Measurements from ENCODE around the gene PWWP2B.

Gene PWWP2B

DNA sequence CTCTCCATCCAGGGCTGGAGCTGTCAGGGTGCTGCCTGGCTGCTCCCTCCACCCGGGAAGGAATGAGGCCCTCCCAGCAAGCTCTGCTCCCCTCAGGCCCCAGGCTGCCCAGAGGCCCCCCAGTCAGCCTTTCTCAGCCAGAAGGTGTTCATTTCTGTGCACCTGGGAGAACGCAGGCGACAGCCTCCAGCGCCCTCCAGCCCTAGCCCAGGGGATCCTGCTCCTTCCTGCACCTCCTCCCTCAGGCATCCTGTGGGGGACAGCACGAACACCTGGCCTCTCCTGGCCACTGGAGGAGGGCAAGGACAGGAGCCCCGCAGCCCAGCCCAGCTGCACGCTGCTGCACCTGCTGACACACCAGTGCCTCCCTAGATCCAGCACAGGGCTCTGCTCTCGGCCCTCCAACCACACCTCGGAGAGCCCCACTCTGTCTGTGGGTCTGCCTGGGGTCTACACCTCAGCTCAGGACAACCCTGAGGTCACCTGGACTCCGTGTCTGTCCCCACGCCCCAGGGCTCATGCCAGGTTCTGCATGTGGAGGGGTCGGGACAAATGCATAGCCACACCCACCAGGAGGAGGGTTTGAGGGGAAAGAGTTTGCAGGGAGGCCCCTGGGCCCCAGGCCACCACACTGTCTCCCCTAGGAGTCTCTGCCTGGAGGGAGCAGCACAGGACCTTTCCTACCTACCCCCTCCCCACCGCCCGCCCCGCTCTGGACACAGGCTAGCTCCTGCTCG, 7.4 kb upstream of the PWWP2B start:
- ChIA-PET POLR2A (interaction anchor here (1.1 kb wide), 1 partner anchor 32 kb away, joined by 3 read pairs; no protein-coding TSS in a partner anchor), CTCF (interaction anchor here (0.8 to 1.1 kb wide), 3 partner anchors 12 to 62 kb away, joined by 3 read pairs; no protein-coding TSS in a partner anchor)
- 63% methylated on average over 15 of the region's 16 CpGs for WGBS (ENCODE audit: insufficient coverage)
- Histone ChIP-seq H3K4me3 (ENCODE audit: control insufficient read depth in 1 of 7, extremely low read depth in 1 of 7, insufficient read depth in 4 of 7, low read depth in 2 of 7, low read length in 6 of 7) (no peak overlapping the region), H3K27me3 (replicated peaks in 2 of 5; ENCODE audit: control insufficient read depth in 4 of 5, insufficient read depth in 5 of 5, low read length in 4 of 5) (no peaks in the 10 kb centered on the region), H3K27ac (ENCODE audit: insufficient read depth in 1 of 2, low read depth in 1 of 2, low read length in 2 of 2, poor library complexity in 1 of 2, severe bottlenecking in 2 of 2) (no peak overlapping the region), H3K4me1 (ENCODE audit: control extremely low read depth in 1 of 4, control insufficient read depth in 4 of 4, insufficient read depth in 4 of 4, low read length in 3 of 4) (peaks cover 2 to 61% (median 55%) of the 10 kb centered on the region in 4 experiments), H3K36me3 (ENCODE audit: control insufficient read depth in 4 of 4, insufficient read depth in 4 of 4, low read length in 3 of 4) (no peaks in the 10 kb centered on the region), H3K9me3 (ENCODE audit: control extremely low read depth in 1 of 5, control insufficient read depth in 4 of 5, insufficient read depth in 2 of 5, low read depth in 1 of 5, low read length in 4 of 5) (no peaks in the 10 kb centered on the region)
- no peak for DNase-seq

DNA sequence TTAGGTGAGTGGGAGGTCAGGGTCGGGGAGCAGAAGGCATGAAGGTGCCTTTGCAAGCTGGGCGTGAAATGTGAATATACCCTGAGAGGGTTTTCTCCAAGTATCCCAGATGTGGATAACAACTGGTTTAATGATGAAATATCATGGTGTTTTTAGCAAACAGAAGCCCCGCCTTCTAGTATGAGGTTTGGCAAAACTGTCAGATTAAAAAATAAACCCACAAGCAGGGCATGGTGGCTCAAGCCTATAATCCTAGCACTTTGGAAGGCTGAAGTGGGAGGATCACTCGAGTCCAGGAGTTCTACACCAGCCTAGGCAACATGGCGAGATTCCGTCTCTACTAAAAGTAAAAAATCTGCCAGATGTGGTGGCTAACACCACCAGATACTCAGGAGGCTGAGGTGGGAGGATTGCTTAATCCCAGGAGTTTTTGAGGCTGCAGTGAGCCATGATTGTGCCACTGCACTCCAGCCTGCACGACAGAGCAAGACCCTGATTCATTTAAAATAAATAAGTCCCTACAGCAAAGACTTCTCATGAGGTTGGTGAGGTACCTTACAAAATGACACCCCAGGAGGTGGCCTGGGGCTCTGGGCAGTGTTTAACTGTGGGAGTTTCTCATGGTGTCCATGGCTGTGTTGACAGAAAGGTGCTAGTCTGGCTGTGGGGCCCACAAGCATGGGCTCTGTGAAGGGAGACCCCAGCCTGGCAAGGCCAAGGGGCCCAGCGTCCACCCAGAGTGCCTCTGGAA, 6.7 kb upstream of the PWWP2B start:
- Histone ChIP-seq H3K4me3 (ENCODE audit: control insufficient read depth in 1 of 7, extremely low read depth in 1 of 7, insufficient read depth in 4 of 7, low read depth in 2 of 7, low read length in 6 of 7) (no peak overlapping the region), H3K27ac (ENCODE audit: insufficient read depth in 1 of 2, low read depth in 1 of 2, low read length in 2 of 2, poor library complexity in 1 of 2, severe bottlenecking in 2 of 2) (no peak overlapping the region), H3K27me3 (replicated peaks in 2 of 5; ENCODE audit: control insufficient read depth in 4 of 5, insufficient read depth in 5 of 5, low read length in 4 of 5) (no peaks in the 10 kb centered on the region), H3K36me3 (ENCODE audit: control insufficient read depth in 4 of 4, insufficient read depth in 4 of 4, low read length in 3 of 4) (no peaks in the 10 kb centered on the region), H3K4me1 (ENCODE audit: control extremely low read depth in 1 of 4, control insufficient read depth in 4 of 4, insufficient read depth in 4 of 4, low read length in 3 of 4) (peaks cover 2 to 61% (median 55%) of the 10 kb centered on the region in 4 experiments), H3K9me3 (ENCODE audit: control extremely low read depth in 1 of 5, control insufficient read depth in 4 of 5, insufficient read depth in 2 of 5, low read depth in 1 of 5, low read length in 4 of 5) (no peaks in the 10 kb centered on the region)
- CTCF ChIA-PET: interaction anchor here (0.8 to 1.5 kb wide), 4 partner anchors 18 to 64 kb away, joined by 3 to 8 read pairs (median 3); no protein-coding TSS in a partner anchor
- POLR2A ChIA-PET: no interaction called here
- no peak for DNase-seq
- WGBS (ENCODE audit: insufficient coverage): 90% methylated on average over 7 of the region's 8 CpGs

DNA sequence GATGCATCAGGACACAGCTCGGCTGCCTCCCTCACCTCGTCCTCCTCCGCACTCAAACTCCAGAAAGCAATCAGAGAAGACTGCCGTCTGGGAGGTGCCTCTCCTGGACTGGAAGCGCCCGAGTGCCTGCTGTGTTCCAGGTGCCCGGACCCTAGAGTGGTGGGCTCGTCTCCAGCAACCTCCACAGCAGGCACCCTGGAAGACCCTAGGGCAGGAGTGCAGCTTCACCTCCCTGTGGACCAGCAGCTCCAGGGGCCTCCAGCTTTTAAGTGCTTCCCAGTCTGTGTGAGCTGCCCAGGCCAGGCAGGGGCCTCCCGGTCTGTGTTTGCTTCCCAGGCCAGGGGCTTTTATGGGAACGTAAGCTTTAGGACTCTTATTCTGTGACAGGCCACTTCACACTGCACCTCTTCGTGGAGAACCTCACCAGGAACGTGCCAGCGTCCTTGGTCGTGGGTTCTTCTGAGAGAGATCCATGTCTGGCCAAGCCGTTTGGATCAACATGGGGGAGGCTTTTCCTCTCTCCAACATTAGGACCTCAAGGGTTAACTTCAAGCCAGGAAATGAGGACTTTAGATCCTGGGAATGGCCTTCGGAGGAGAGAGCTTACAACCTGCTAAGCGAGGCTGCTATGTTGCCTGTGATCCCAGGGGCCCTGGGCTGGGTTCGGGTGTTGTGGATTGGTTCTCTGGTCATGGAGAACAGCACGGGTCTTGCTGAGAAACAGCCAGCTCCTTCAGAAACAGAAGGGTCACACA, 5.9 kb upstream of the PWWP2B start:
- POLR2A ChIA-PET: no interaction called here

DNA sequence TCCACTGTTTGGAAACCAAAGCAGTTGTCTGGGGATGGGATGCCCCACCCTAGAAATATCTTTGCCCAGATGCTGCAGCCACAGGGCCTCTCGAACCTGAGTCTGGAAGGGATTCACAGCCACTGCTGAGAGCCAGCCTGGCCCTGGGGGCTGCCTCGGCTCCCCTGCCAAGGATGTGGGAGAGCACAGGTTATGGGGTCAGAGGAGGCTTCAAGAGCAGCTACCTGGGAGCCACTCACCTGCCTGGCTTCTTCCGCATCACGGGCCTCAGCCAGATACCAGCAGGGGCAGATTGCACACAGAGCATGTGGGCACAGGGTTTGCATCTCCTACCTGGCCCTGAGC, 5.4 kb upstream of the PWWP2B start:
- Histone ChIP-seq H3K9me3 (ENCODE audit: control extremely low read depth in 1 of 5, control insufficient read depth in 4 of 5, insufficient read depth in 2 of 5, low read depth in 1 of 5, low read length in 4 of 5) (no peaks in the 10 kb centered on the region), H3K27ac (ENCODE audit: insufficient read depth in 1 of 2, low read depth in 1 of 2, low read length in 2 of 2, poor library complexity in 1 of 2, severe bottlenecking in 2 of 2) (no peak overlapping the region), H3K4me1 (ENCODE audit: control extremely low read depth in 1 of 4, control insufficient read depth in 4 of 4, insufficient read depth in 4 of 4, low read length in 3 of 4) (peaks cover 2 to 59% (median 50%) of the 10 kb centered on the region in 4 experiments), H3K4me3 (ENCODE audit: control insufficient read depth in 1 of 7, extremely low read depth in 1 of 7, insufficient read depth in 4 of 7, low read depth in 2 of 7, low read length in 6 of 7) (no peak overlapping the region), H3K36me3 (ENCODE audit: control insufficient read depth in 4 of 4, insufficient read depth in 4 of 4, low read length in 3 of 4) (no peaks in the 10 kb centered on the region), H3K27me3 (replicated peaks in 2 of 5; ENCODE audit: control insufficient read depth in 4 of 5, insufficient read depth in 5 of 5, low read length in 4 of 5) (no peaks in the 10 kb centered on the region)
- CTCF ChIA-PET: interaction anchor here (0.7 to 1.5 kb wide), 5 partner anchors 16 to 1078 kb away, joined by 3 to 8 read pairs (median 3); no protein-coding TSS in a partner anchor
- no peak for DNase-seq
- WGBS (ENCODE audit: insufficient coverage): 87% methylated on average over 4 of the region's 4 CpGs
- POLR2A ChIA-PET: no interaction called here

More for the DNA sequence above, 5.9 kb upstream of the PWWP2B start:
- peaks cover 2 to 61% (median 55%) of the 10 kb centered on the region in 4 experiments for H3K4me1 ChIP-seq (ENCODE audit: control extremely low read depth in 1 of 4, control insufficient read depth in 4 of 4, insufficient read depth in 4 of 4, low read length in 3 of 4)
- H3K36me3 ChIP-seq (ENCODE audit: control insufficient read depth in 4 of 4, insufficient read depth in 4 of 4, low read length in 3 of 4): no peaks in the 10 kb centered on the region
- CTCF ChIA-PET: interaction anchor here (0.7 to 1.5 kb wide), 5 partner anchors 17 to 1078 kb away, joined by 3 to 8 read pairs (median 3); no protein-coding TSS in a partner anchor
- DNase-seq: no peak
- WGBS (ENCODE audit: insufficient coverage): 97% methylated on average over 18 of the region's 19 CpGs
- no peak overlapping the region for H3K4me3 ChIP-seq (ENCODE audit: control insufficient read depth in 1 of 7, extremely low read depth in 1 of 7, insufficient read depth in 4 of 7, low read depth in 2 of 7, low read length in 6 of 7)
- no peaks in the 10 kb centered on the region for H3K27me3 ChIP-seq (replicated peaks in 2 of 5; ENCODE audit: control insufficient read depth in 4 of 5, insufficient read depth in 5 of 5, low read length in 4 of 5)
- H3K9me3 ChIP-seq (ENCODE audit: control extremely low read depth in 1 of 5, control insufficient read depth in 4 of 5, insufficient read depth in 2 of 5, low read depth in 1 of 5, low read length in 4 of 5): no peaks in the 10 kb centered on the region
- no peak overlapping the region for H3K27ac ChIP-seq (ENCODE audit: insufficient read depth in 1 of 2, low read depth in 1 of 2, low read length in 2 of 2, poor library complexity in 1 of 2, severe bottlenecking in 2 of 2)

DNA sequence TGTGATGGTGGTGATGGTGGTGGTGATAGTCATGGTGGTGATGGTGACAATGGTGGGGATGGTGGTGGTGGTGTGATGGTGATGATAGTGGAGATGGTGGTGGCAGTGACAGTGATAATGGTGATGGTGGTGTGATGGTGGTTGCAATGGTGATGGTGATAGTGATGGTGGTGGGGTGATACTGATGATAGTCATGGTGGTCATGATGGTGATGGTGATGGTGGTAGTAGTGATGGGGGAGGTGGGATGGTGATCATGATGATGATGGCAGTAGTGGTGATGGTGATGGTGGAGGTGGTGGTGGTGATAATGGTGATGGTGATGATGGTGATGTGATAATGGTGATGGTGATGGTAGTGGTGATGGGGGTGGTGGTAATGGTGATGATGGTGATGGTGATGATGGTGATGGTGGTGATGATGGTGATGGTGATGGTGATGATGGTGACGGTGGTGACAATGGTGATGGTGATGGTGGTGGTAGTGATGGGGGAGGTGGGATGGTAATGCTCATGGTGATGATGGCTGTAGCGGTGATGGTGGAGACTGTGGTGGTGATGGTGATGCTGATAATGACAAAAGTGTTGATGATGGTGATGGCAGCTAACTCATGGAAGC, 4.7 kb upstream of the PWWP2B start:
- peaks cover 2 to 52% (median 43%) of the 10 kb centered on the region in 4 experiments for H3K4me1 ChIP-seq (ENCODE audit: control extremely low read depth in 1 of 4, control insufficient read depth in 4 of 4, insufficient read depth in 4 of 4, low read length in 3 of 4)
- H3K4me3 ChIP-seq (ENCODE audit: control insufficient read depth in 1 of 7, extremely low read depth in 1 of 7, insufficient read depth in 4 of 7, low read depth in 2 of 7, low read length in 6 of 7): no peak overlapping the region
- no peaks in the 10 kb centered on the region for H3K36me3 ChIP-seq (ENCODE audit: control insufficient read depth in 4 of 4, insufficient read depth in 4 of 4, low read length in 3 of 4)
- no peak for DNase-seq
- ChIA-PET POLR2A (no interaction called here), CTCF (interaction anchor here (0.9 to 2.1 kb wide), 4 partner anchors 30 to 54 kb away, joined by 3 to 8 read pairs (median 6); no protein-coding TSS in a partner anchor)
- no peak overlapping the region for H3K27ac ChIP-seq (ENCODE audit: insufficient read depth in 1 of 2, low read depth in 1 of 2, low read length in 2 of 2, poor library complexity in 1 of 2, severe bottlenecking in 2 of 2)
- WGBS (ENCODE audit: insufficient coverage): 100% methylated on average over 2 of the region's 2 CpGs
- H3K9me3 ChIP-seq (ENCODE audit: control extremely low read depth in 1 of 5, control insufficient read depth in 4 of 5, insufficient read depth in 2 of 5, low read depth in 1 of 5, low read length in 4 of 5): no peaks in the 10 kb centered on the region
- H3K27me3 ChIP-seq (replicated peaks in 2 of 5; ENCODE audit: control insufficient read depth in 4 of 5, insufficient read depth in 5 of 5, low read length in 4 of 5): no peaks in the 10 kb centered on the region

DNA sequence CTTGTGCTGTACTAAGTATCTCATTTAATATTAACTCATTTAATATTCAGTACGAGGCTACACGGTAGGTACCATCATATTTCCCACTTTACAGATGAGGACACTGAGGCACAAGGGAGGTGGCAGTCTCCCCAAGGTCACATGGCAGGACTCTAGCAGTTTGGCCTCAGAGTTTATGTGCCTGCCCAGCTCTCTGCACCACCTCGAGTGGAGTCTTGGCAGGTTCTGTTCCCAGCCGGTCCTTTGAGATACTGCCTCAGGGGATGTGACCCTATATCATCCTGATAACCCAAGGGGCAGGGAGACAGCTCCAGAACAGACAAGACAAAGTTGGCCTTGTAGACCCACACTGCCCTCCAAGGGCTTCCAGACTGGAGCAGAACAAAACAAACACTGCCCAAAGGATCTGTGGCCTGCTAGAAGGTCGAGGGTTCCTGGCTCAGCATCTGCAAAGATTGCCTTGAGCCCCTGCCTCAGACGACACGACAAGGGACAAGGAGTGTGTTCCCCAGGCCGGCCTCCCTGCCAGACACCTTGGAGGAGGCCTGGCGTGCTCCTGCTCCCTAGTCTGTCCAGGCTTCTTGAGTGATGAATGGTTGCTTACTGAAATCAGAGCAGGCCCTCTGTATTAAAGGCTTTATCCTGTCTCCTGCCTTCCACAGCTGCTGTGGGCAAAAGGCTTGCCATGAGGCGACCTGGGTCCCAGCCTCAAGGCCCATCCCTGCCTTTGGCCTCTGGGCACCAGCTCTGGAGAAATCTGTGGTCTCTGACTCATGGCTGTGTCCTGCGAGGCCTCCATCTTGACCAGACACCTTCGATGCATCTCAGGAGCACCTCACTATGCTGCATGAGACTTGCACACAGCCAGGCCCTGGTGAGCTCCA, 3.9 kb upstream of the PWWP2B start:
- DNase-seq: no peak

More for the DNA sequence above, 3.9 kb upstream of the PWWP2B start:
- Histone ChIP-seq H3K27me3 (replicated peaks in 2 of 5; ENCODE audit: control insufficient read depth in 4 of 5, insufficient read depth in 5 of 5, low read length in 4 of 5) (no peaks in the 10 kb centered on the region), H3K9me3 (ENCODE audit: control extremely low read depth in 1 of 5, control insufficient read depth in 4 of 5, insufficient read depth in 2 of 5, low read depth in 1 of 5, low read length in 4 of 5) (no peaks in the 10 kb centered on the region), H3K27ac (ENCODE audit: insufficient read depth in 1 of 2, low read depth in 1 of 2, low read length in 2 of 2, poor library complexity in 1 of 2, severe bottlenecking in 2 of 2) (no peak overlapping the region), H3K4me1 (ENCODE audit: control extremely low read depth in 1 of 4, control insufficient read depth in 4 of 4, insufficient read depth in 4 of 4, low read length in 3 of 4) (peaks cover under 1 to 52% (median 43%) of the 10 kb centered on the region in 4 experiments), H3K4me3 (ENCODE audit: control insufficient read depth in 1 of 7, extremely low read depth in 1 of 7, insufficient read depth in 4 of 7, low read depth in 2 of 7, low read length in 6 of 7) (no peak overlapping the region), H3K36me3 (ENCODE audit: control insufficient read depth in 4 of 4, insufficient read depth in 4 of 4, low read length in 3 of 4) (no peaks in the 10 kb centered on the region)
- 98% methylated on average over 10 of the region's 12 CpGs for WGBS (ENCODE audit: insufficient coverage)
- ChIA-PET CTCF (interaction anchor here (0.7 to 2.1 kb wide), 6 partner anchors 10 to 61 kb away, joined by 3 to 7 read pairs (median 4); no protein-coding TSS in a partner anchor), POLR2A (no interaction called here)

All from common myeloid progenitor, CD34-positive (primary cell).